ENCODE data around the gene GALNT18. TPM values are rescaled to one million over a fixed set of nuclear protein-coding genes. Genes with fewer than 3 reads are reported as not detected.

The GALNT18 gene
- total RNA-seq, 1 donor from 2014 or later = 6.6 TPM

DNA sequence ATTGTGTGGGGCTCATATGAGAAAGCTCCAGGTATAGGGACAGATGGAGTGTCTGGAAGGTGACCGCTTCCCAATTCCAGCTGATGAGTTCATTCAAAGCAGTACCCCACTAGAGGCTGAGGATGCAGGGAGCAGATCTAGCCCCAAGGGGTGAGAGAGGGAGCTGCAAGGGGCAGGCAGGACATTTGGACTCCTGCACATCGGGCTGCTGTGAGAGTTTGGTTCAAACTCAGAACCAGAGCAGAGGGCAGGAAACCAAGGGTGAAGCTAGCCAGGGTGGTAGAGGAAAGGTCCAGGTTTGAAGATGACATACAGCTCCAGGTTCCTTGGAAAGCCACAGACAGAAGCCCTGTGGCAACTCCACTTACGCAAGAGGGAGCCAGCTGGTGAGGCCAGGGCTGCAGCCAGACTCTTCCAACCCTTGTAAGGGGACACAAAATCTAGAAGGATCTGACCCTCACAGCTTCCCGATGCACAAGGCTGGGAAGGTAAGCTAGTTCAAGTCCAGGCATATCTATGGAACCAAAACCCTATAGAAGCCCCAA lies 270.7 kb downstream of the GALNT18 start:
- DNase-seq (ENCODE audit: low read depth) = no peak
- no peak overlapping the region for H3K4me3 ChIP-seq (ENCODE audit: low read depth, low read length)
- H3K36me3 ChIP-seq (ENCODE audit: control insufficient read depth, insufficient read depth, low read length) = no peaks in the 10 kb centered on the region
- no peaks in the 10 kb centered on the region for H3K27me3 ChIP-seq (ENCODE audit: control insufficient read depth, insufficient read depth, low read length)
- TF ChIP-seq, protein P1, sequence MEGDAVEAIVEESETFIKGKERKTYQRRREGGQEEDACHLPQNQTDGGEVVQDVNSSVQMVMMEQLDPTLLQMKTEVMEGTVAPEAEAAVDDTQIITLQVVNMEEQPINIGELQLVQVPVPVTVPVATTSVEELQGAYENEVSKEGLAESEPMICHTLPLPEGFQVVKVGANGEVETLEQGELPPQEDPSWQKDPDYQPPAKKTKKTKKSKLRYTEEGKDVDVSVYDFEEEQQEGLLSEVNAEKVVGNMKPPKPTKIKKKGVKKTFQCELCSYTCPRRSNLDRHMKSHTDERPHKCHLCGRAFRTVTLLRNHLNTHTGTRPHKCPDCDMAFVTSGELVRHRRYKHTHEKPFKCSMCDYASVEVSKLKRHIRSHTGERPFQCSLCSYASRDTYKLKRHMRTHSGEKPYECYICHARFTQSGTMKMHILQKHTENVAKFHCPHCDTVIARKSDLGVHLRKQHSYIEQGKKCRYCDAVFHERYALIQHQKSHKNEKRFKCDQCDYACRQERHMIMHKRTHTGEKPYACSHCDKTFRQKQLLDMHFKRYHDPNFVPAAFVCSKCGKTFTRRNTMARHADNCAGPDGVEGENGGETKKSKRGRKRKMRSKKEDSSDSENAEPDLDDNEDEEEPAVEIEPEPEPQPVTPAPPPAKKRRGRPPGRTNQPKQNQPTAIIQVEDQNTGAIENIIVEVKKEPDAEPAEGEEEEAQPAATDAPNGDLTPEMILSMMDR (IDR thresholded peaks at IDR 0.05; ENCODE audit: insufficient read depth, low read length, poor library complexity, severe bottlenecking) = no peak

DNA sequence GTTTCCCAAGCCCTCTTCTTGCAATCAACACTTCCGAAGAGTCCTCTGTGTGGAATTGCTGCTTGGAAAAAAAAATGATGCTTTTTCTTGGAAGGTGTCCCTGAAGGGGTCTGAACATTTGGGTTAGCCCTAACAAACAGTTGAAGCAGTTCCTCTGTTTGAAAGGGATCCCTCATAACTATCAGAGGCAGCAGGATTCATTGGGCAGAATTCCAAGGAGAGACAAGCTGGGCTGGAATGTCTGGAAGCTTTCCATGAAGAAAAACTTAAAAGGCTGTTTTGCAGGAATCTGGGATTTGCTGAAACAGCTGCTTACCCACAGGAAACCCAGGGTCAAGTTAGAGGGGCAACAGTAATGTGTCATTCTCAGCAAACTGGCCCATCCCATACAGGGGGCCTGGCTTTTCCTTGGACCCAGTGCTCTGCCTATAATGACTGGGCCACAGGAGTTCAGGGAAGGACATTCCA lies 271.9 kb downstream of the GALNT18 start:
- no peak overlapping the region for H3K4me3 ChIP-seq (ENCODE audit: low read depth, low read length)
- TF ChIP-seq, protein P1 (IDR thresholded peaks at IDR 0.05; ENCODE audit: insufficient read depth, low read length, poor library complexity, severe bottlenecking) = no peak
- H3K27me3 ChIP-seq (ENCODE audit: control insufficient read depth, insufficient read depth, low read length) = no peaks in the 10 kb centered on the region
- DNase-seq (ENCODE audit: low read depth) = peak; percentile 47
- H3K36me3 ChIP-seq (ENCODE audit: control insufficient read depth, insufficient read depth, low read length) = no peaks in the 10 kb centered on the region

DNA sequence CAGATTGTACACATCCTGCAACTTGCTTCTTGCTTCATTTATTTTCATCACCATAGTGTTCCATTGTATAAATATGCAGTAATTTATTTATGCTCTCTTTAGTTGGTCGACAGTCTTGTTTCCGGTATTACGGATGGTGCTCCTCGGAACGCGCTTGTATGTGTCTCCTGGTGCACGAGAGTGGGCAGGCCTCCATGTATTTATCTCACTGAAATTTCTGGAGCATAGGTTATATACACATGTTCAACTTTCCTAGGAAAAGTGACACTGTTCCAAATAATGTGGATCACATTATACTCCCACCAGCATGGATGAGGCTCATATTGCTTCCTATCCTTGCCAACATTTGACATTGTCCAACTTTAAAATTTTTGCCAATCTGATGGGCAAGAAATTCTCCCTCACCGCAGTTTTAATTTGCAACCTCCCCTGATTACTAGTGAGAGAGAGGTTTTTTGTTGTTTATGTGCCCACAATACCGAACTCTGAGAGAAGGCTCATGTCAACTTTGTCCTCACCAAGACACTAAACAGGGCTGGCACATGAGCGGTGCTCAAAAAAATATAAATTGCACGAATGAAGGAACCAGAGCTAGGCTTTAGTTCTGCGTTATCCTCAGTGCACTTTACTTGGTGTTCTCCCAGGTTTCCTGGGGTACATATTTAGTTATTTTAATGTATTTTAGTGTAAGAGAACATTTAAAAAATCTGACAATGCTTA lies 272.5 kb downstream of the GALNT18 start:
- TF ChIP-seq, protein P1 (IDR thresholded peaks at IDR 0.05; ENCODE audit: insufficient read depth, low read length, poor library complexity, severe bottlenecking) = no peak
- DNase-seq (ENCODE audit: low read depth) = no peak
- no peaks in the 10 kb centered on the region for H3K27me3 ChIP-seq (ENCODE audit: control insufficient read depth, insufficient read depth, low read length)
- H3K36me3 ChIP-seq (ENCODE audit: control insufficient read depth, insufficient read depth, low read length) = no peaks in the 10 kb centered on the region
- H3K4me3 ChIP-seq (ENCODE audit: low read depth, low read length) = no peak overlapping the region

DNA sequence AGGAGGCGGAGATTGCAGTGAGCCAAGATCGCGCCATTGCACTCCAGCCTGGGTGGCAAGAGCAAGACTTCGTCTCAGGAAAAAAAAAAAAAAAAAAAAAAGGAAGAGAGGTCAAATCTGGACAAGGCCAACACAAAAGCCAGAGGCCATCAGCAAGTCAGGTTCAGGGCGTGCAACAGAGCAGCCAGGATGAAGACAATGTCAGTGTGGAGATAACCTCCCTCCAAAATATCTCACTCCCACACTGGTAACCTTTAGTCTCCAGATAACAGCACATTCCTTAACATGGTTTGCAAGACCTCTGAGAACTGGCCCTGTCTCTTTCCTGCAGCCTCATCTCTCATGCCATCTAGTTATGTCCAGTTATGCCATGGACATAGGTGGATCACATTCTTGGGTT lies 273.5 kb downstream of the GALNT18 start:
- H3K36me3 ChIP-seq (ENCODE audit: control insufficient read depth, insufficient read depth, low read length) = no peaks in the 10 kb centered on the region
- TF ChIP-seq, protein P1 (IDR thresholded peaks at IDR 0.05; ENCODE audit: insufficient read depth, low read length, poor library complexity, severe bottlenecking) = no peak

DNA sequence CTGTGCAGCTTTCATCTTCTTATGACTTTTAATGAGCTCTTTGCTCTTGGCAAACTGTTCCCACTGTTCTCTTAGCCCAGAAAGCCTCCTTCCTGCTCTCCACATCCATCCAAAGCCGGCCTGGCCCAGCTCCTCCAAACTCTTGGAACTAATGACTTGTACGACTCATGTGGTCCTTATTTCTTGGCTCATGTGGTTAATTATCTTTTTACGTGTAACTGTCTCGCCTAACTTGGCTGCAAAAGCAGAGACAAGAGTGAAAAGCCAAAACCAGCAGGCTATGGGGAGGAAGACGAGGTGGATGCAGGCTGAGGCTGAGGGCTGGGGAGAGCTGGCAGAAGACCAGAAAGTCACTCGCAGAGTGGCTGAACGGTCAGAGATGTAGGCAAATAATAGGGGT lies 274.2 kb downstream of the GALNT18 start:
- no peaks in the 10 kb centered on the region for H3K27me3 ChIP-seq (ENCODE audit: control insufficient read depth, insufficient read depth, low read length)
- no peak for DNase-seq (ENCODE audit: low read depth)

More for the DNA sequence above, 273.5 kb downstream of the GALNT18 start:
- no peak for DNase-seq (ENCODE audit: low read depth)
- Histone ChIP-seq H3K4me3 (ENCODE audit: low read depth, low read length) (no peak overlapping the region), H3K27me3 (ENCODE audit: control insufficient read depth, insufficient read depth, low read length) (no peaks in the 10 kb centered on the region)

More for the DNA sequence above, 274.2 kb downstream of the GALNT18 start:
- TF ChIP-seq, protein P1 (IDR thresholded peaks at IDR 0.05; ENCODE audit: insufficient read depth, low read length, poor library complexity, severe bottlenecking) = no peak
- no peak overlapping the region for H3K4me3 ChIP-seq (ENCODE audit: low read depth, low read length)
- no peaks in the 10 kb centered on the region for H3K36me3 ChIP-seq (ENCODE audit: control insufficient read depth, insufficient read depth, low read length)
